HG02938 (cell line): Measurements from ENCODE around the gene THSD4.

Experiments used
- ATAC-seq: cut with Tn5 transposase; IDR thresholded peaks from one replicate; pipeline ENCODE4 v1.9.1; 2021; ENCODE audit warnings: mild to moderate bottlenecking, moderate library complexity; ENCODE audit not compliant: unreplicated experiment

Gene THSD4

GRCh38 chr15:71549091-71549490 lies 433.8 kb downstream of the THSD4 start:
- ATAC-seq = no peak

- ATAC-seq = no peak
Measured at GRCh38 chr15:71549697-71550096, 434.4 kb downstream of the THSD4 start.

GRCh38 chr15:71551566-71551965 lies 436.3 kb downstream of the THSD4 start:
- ATAC-seq = no peak

- no peak for ATAC-seq
Measured at GRCh38 chr15:71559098-71559497, 443.8 kb downstream of the THSD4 start.

GRCh38 chr15:71559616-71560015 lies 444.3 kb downstream of the THSD4 start:
- ATAC-seq = no peak

- ATAC-seq = no peak
Measured at GRCh38 chr15:71562251-71562650, 447.0 kb downstream of the THSD4 start.

- no peak for ATAC-seq
Measured at GRCh38 chr15:71564217-71564616, 448.9 kb downstream of the THSD4 start.

- no peak for ATAC-seq
Measured at GRCh38 chr15:71565006-71565405, 449.7 kb downstream of the THSD4 start.

- ATAC-seq = no peak
Measured at GRCh38 chr15:71565631-71566160, 450.4 kb downstream of the THSD4 start.

- ATAC-seq = no peak
Measured at GRCh38 chr15:71566226-71566625, 451.0 kb downstream of the THSD4 start.

- no peak for ATAC-seq
Measured at GRCh38 chr15:71567173-71567572, 451.9 kb downstream of the THSD4 start.

GRCh38 chr15:71568227-71568626 lies 453.0 kb downstream of the THSD4 start:
- no peak for ATAC-seq

- no peak for ATAC-seq
Measured at GRCh38 chr15:71570736-71571135, 455.5 kb downstream of the THSD4 start.

GRCh38 chr15:71571641-71572040 lies 456.4 kb downstream of the THSD4 start:
- no peak for ATAC-seq

GRCh38 chr15:71572452-71573053 lies 457.3 kb downstream of the THSD4 start:
- ATAC-seq = no peak

- ATAC-seq = no peak
Measured at GRCh38 chr15:71573599-71573998, 458.3 kb downstream of the THSD4 start.

GRCh38 chr15:71575474-71576045 lies 460.3 kb downstream of the THSD4 start:
- no peak for ATAC-seq

GRCh38 chr15:71577071-71577470 lies 461.8 kb downstream of the THSD4 start:
- no peak for ATAC-seq

- ATAC-seq = no peak
Measured at GRCh38 chr15:71581398-71581930, 466.2 kb downstream of the THSD4 start.

- no peak for ATAC-seq
Measured at GRCh38 chr15:71585159-71585558, 469.9 kb downstream of the THSD4 start.

- no peak for ATAC-seq
Measured at GRCh38 chr15:71586463-71586862, 471.2 kb downstream of the THSD4 start.

- no peak for ATAC-seq
Measured at GRCh38 chr15:71588746-71589145, 473.5 kb downstream of the THSD4 start.
